HepG2 (cell line): ENCODE data around the gene CAST. TPM values are rescaled to one million over a fixed set of nuclear protein-coding genes. Genes with fewer than 3 reads are reported as not detected.

ENCODE experiments used
- CBX5 ChIP-seq: sonication (generic); formaldehyde crosslinking; IDR thresholded peaks from 2 replicates; pipeline ENCODE4 v1.4.0; 2020; ENCODE audit warnings: missing genetic modification reagents, borderline replicate concordance
- DMAP1 ChIP-seq: IDR thresholded peaks from 2 replicates; pipeline ENCODE4 v1.6.1; 2016
- ELF1 ChIP-seq: sonication (generic); formaldehyde crosslinking; IDR thresholded peaks from 2 replicates; pipeline ENCODE4 v1.4.0; 2020; ENCODE audit warnings: missing genetic modification reagents
- HDAC6 ChIP-seq: fragments of 200-600 bp; sonication (generic); IDR thresholded peaks from 2 replicates; pipeline ENCODE4 v1.7.0; 2017; ENCODE audit warnings: mild to moderate bottlenecking, antibody characterized with exemption, low read length, low read depth
- HMG20A ChIP-seq: IDR thresholded peaks from 2 replicates; pipeline ENCODE4 v1.6.1; 2016; ENCODE audit warnings: borderline replicate concordance
- HMG20B ChIP-seq: conservative IDR thresholded peaks from 2 replicates; pipeline ENCODE4 v1.6.1; 2016; ENCODE audit warnings: missing genetic modification reagents, missing compliant biosample characterization
- HNRNPLL ChIP-seq: fragments of 200-400 bp; formaldehyde crosslinking; IDR thresholded peaks from 2 replicates; pipeline ENCODE4 v1.6.1; 2017; ENCODE audit warnings: mild to moderate bottlenecking, low read depth, low read length; ENCODE audit not compliant: poor library complexity, severe bottlenecking
- HOXA7 ChIP-seq: sonication (generic); formaldehyde crosslinking; IDR thresholded peaks from 2 replicates; pipeline ENCODE4 v1.8.1; 2022; ENCODE audit warnings: mild to moderate bottlenecking, missing genetic modification reagents, moderate library complexity
- KDM5B ChIP-seq: sonication (generic); formaldehyde crosslinking; IDR thresholded peaks from 2 replicates; pipeline ENCODE4 v1.4.0; 2020; ENCODE audit warnings: missing genetic modification reagents, mild to moderate bottlenecking, borderline replicate concordance
- KLF6 ChIP-seq: IDR thresholded peaks from 2 replicates; pipeline ENCODE4 v1.8.0; 2016; ENCODE audit warnings: missing biosample characterization, missing genetic modification reagents
- MAFG ChIP-seq: sonication (generic); formaldehyde crosslinking; IDR thresholded peaks from 2 replicates; pipeline ENCODE4 v1.5.1; 2020; ENCODE audit warnings: mild to moderate bottlenecking, missing genetic modification reagents
- MYC ChIP-seq: sonication (generic); formaldehyde crosslinking; IDR thresholded peaks from 2 replicates; pipeline ENCODE4 v1.9.0; 2021; ENCODE audit warnings: missing genetic modification reagents, borderline replicate concordance
- PCBP2 ChIP-seq: fragments of 200-400 bp; formaldehyde crosslinking; optimal IDR thresholded peaks from 2 replicates; pipeline ENCODE3; 2018; ENCODE audit warnings: low read length, low read depth; ENCODE audit not compliant: poor library complexity, severe bottlenecking
- RARA ChIP-seq: IDR thresholded peaks from 2 replicates; pipeline ENCODE4 v1.6.1; 2016; ENCODE audit warnings: missing genetic modification reagents, missing compliant biosample characterization
- SMAD9 ChIP-seq: sonication (generic); formaldehyde crosslinking; IDR thresholded peaks from 2 replicates; pipeline ENCODE4 v1.5.1; 2020; ENCODE audit warnings: mild to moderate bottlenecking, missing genetic modification reagents
- SUZ12 ChIP-seq: fragments of 150-350 bp; IDR thresholded peaks from 2 replicates; pipeline ENCODE4 v1.6.1; 2014; ENCODE audit warnings: low read depth, low read length
- TBX2 ChIP-seq: sonication (generic); formaldehyde crosslinking; IDR thresholded peaks from 2 replicates; pipeline ENCODE4 v1.5.0; 2020; ENCODE audit warnings: missing genetic modification reagents, mild to moderate bottlenecking, borderline replicate concordance
- ZNF12 ChIP-seq: sonication (generic); formaldehyde crosslinking; IDR thresholded peaks from 2 replicates; pipeline ENCODE4 v1.5.0; 2020; ENCODE audit warnings: missing genetic modification reagents
- ZNF317 ChIP-seq: sonication (generic); formaldehyde crosslinking; IDR thresholded peaks from 2 replicates; pipeline ENCODE4 v1.5.0; 2020; ENCODE audit warnings: mild to moderate bottlenecking, missing genetic modification reagents
- ZNF335 ChIP-seq: sonication (generic); formaldehyde crosslinking; IDR thresholded peaks from 2 replicates; pipeline ENCODE4 v1.4.0; 2020; ENCODE audit warnings: missing genetic modification reagents
- ZNF34 ChIP-seq: sonication (generic); formaldehyde crosslinking; IDR thresholded peaks from 2 replicates; pipeline ENCODE4 v1.4.0; 2020; ENCODE audit warnings: mild to moderate bottlenecking, missing genetic modification reagents, borderline replicate concordance
- ZNF354B ChIP-seq: sonication (generic); formaldehyde crosslinking; IDR thresholded peaks from 2 replicates; pipeline ENCODE4 v1.8.0; 2022; ENCODE audit warnings: mild to moderate bottlenecking, missing genetic modification reagents
- ZNF746 ChIP-seq: sonication (generic); formaldehyde crosslinking; IDR thresholded peaks from 2 replicates; pipeline ENCODE4 v1.8.0; 2022; ENCODE audit warnings: mild to moderate bottlenecking, missing genetic modification reagents
- ZNF747 ChIP-seq: sonication (generic); formaldehyde crosslinking; IDR thresholded peaks from 2 replicates; pipeline ENCODE4 v1.8.1; 2023; ENCODE audit warnings: missing genetic modification reagents, mild to moderate bottlenecking, borderline replicate concordance
- polyA plus RNA-seq, 8 experiments: library from polyadenylated mRNA; depleted of rRNA in 3 of 8; stranded (reverse) in 7 of 8; unstranded in 1 of 8; fragments of >200 nt; fragmentation: Illumina TruSeq in 4 of 8; extraction: Trizol in 4 of 8; gene quantifications; 2 replicates each; pipeline versions ENCODE4 v1.2.1 to v1.2.3, GENCODE V29; 2011 to 2016; ENCODE audit warnings: low read depth in 4 of 8, missing spikeins in 1 of 8, mixed read lengths in 1 of 8; ENCODE audit not compliant: insufficient read depth in 1 of 8
- total RNA-seq, 5 experiments: library from RNA; depleted of rRNA; stranded (reverse); fragments of >200 nt; fragmentation: Illumina TruSeq; extraction: Trizol; gene quantifications; 2 replicates each; pipeline ENCODE4 v1.2.3, GENCODE V29; 2016; ENCODE audit warnings: low read depth in 1 of 5
- TF ChIP-seq, protein P1 (sequence below): sonication (generic); formaldehyde crosslinking; IDR thresholded peaks from 2 replicates; pipeline ENCODE4 v1.5.1; 2020; ENCODE audit warnings: mild to moderate bottlenecking, missing genetic modification reagents, borderline replicate concordance
- TF ChIP-seq, protein P2 (sequence below): sonication (generic); formaldehyde crosslinking; IDR thresholded peaks from 2 replicates; pipeline ENCODE4 v1.4.0; 2020; ENCODE audit warnings: mild to moderate bottlenecking, missing genetic modification reagents

Gene CAST
- total and polyA plus RNA-seq, 2 of the 13 experiments (the other 11 are each of a cell fraction or from before 2014, with no cell fraction given): 42.1 to 67.6 TPM

DNA sequence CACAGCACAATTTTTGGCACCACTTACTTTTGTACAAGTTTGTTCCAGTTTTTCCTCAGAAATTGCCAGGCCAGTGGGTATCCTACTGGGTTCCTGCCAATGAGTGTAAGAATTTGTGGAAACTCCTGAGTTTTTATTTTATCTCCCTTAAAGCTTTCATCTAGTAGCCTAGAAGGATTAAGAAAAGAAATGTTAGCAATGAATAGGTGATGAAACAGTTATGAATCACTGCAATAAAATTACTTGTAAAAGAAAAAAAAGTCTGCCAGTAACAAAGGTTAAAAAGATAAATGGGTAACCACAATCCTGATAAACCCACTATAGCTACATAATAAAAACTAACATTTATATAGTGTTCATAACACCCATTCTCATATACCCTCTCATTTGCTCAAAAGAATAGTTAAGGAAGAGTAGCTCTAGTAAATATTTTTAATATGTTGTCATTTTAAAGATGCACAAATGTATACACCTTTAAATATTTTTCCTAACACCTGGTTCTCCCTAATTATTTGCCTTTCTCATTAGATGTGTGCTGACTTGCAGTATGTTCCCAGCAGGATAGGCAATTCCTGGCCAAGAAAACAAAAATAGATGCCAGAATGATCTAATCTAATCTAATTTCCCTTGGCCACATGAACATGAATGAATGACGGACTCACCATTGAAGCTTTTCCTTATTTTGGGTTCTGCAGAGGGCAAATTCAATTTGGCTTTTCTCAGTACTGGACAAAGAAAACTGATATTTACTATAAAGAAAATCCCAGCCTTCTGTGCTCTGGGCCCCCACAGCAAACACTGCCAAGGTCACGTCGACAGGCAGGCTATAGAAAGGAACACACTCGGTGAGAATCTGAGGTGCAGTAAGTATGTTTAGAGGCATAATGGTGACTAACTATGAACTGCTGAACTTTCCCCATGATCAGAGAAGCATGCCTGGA, 119.1 kb downstream of the CAST start (continued):
- TF ChIP-seq ZNF317 (CRISPR knock-in tag) (no peak), HNRNPLL (no peak), SMAD9 (CRISPR knock-in tag) (no peak), HMG20A (peak; percentile 54; the same call in 1 of the 2 replicates), TBX2 (CRISPR knock-in tag) (peak; percentile 75), ZNF335 (CRISPR knock-in tag) (no peak), SUZ12 (no peak), CBX5 (CRISPR knock-in tag) (no peak), RARA (CRISPR knock-in tag) (peak; percentile 65; the same call in 1 of the 2 replicates), HOXA7 (no peak), ZNF34 (CRISPR knock-in tag) (no peak), ZNF12 (CRISPR knock-in tag) (no peak), HMG20B (CRISPR knock-in tag) (no peak), KLF6 (CRISPR knock-in tag) (no peak), MAFG (CRISPR knock-in tag) (no peak), DMAP1 (CRISPR knock-in tag) (no peak), ZNF747 (no peak), KDM5B (CRISPR knock-in tag) (no peak), HDAC6 (no peak), ZNF354B (CRISPR knock-in tag) (no peak), ZNF746 (CRISPR knock-in tag) (no peak), PCBP2 (no peak), ELF1 (CRISPR knock-in tag) (no peak), MYC (no peak)
- TF ChIP-seq, protein P1, sequence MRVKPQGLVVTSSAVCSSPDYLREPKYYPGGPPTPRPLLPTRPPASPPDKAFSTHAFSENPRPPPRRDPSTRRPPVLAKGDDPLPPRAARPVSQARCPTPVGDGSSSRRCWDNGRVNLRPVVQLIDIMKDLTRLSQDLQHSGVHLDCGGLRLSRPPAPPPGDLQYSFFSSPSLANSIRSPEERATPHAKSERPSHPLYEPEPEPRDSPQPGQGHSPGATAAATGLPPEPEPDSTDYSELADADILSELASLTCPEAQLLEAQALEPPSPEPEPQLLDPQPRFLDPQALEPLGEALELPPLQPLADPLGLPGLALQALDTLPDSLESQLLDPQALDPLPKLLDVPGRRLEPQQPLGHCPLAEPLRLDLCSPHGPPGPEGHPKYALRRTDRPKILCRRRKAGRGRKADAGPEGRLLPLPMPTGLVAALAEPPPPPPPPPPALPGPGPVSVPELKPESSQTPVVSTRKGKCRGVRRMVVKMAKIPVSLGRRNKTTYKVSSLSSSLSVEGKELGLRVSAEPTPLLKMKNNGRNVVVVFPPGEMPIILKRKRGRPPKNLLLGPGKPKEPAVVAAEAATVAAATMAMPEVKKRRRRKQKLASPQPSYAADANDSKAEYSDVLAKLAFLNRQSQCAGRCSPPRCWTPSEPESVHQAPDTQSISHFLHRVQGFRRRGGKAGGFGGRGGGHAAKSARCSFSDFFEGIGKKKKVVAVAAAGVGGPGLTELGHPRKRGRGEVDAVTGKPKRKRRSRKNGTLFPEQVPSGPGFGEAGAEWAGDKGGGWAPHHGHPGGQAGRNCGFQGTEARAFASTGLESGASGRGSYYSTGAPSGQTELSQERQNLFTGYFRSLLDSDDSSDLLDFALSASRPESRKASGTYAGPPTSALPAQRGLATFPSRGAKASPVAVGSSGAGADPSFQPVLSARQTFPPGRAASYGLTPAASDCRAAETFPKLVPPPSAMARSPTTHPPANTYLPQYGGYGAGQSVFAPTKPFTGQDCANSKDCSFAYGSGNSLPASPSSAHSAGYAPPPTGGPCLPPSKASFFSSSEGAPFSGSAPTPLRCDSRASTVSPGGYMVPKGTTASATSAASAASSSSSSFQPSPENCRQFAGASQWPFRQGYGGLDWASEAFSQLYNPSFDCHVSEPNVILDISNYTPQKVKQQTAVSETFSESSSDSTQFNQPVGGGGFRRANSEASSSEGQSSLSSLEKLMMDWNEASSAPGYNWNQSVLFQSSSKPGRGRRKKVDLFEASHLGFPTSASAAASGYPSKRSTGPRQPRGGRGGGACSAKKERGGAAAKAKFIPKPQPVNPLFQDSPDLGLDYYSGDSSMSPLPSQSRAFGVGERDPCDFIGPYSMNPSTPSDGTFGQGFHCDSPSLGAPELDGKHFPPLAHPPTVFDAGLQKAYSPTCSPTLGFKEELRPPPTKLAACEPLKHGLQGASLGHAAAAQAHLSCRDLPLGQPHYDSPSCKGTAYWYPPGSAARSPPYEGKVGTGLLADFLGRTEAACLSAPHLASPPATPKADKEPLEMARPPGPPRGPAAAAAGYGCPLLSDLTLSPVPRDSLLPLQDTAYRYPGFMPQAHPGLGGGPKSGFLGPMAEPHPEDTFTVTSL (CRISPR knock-in tag): peak; percentile 26; the same call in 1 of the 2 replicates
- TF ChIP-seq, protein P2, sequence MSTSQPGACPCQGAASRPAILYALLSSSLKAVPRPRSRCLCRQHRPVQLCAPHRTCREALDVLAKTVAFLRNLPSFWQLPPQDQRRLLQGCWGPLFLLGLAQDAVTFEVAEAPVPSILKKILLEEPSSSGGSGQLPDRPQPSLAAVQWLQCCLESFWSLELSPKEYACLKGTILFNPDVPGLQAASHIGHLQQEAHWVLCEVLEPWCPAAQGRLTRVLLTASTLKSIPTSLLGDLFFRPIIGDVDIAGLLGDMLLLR (CRISPR knock-in tag): no peak
